ENCODE results near the gene GAPDH. TPM values are rescaled to one million over a fixed set of nuclear protein-coding genes. Genes with fewer than 3 reads are reported as not detected.
"Not testable (repeated sequence)": the region's sequence is repeated elsewhere in the genome, so short reads cannot be mapped to it uniquely, and the experiment has no call there.

The GAPDH gene
- polyA plus RNA-seq, 3 donors = 2,879 to 3,427 (median 3,223) TPM

DNA sequence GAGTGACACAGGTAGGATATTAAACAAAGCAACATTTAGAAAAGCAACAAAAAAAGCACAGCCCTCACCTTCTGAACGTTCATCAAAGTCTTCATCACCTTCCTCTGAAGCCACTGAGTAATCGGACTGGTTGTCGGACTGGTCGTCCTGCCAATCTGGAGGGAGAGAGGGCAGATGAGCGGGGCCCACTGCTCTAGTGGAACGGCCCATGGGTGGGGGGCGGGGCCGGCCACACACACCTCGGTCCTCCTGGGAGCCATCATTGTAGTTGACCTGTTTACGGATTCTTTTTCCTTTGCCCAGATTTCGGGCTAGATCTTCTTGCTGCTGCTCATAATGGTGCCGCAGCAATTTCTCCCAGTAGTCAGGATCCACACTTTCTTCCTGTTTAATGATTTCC lies 48.6 kb downstream of the GAPDH start:
- no peak overlapping the region for H3K27ac ChIP-seq (ENCODE audit: low read depth in 1 of 2, low read length in 2 of 2)
- peaks cover 11% of the 10 kb centered on the region for H4K20me1 ChIP-seq (ENCODE audit: insufficient read depth, low read length)
- WGBS (ENCODE audit: insufficient coverage) = over 99% methylated on average over 12 of the region's 12 CpGs
- H3K4me2 ChIP-seq (replicated peaks; ENCODE audit: extremely low read depth, low read length, poor library complexity, severe bottlenecking) = no peak overlapping the region
- H3K9me3 ChIP-seq (replicated peaks in 1 of 2; ENCODE audit: control insufficient read depth in 1 of 2, insufficient read depth in 1 of 2, low read length in 2 of 2) = no peaks in the 10 kb centered on the region
- no peak overlapping the region for H2AFZ ChIP-seq (ENCODE audit: insufficient read depth, low read depth, low read length, poor library complexity, severe bottlenecking)
- Mint-ChIP-seq H3K4me1 (no peaks in the 10 kb centered on the region), H3K36me3 (peaks cover 77 to 88% of the 10 kb centered on the region in 2 donors), H3K27ac (peak overlapping the region in 1 of 7 donors; percentile 27), H3K9me3 (no peaks in the 10 kb centered on the region), H3K4me3 (no peak overlapping the region), H3K27me3 (ENCODE audit: low read depth in 3 of 3) (no peaks in the 10 kb centered on the region)
- DNase-seq = no peak
- no peaks in the 10 kb centered on the region for H3K27me3 ChIP-seq (ENCODE audit: control insufficient read depth in 2 of 2, insufficient read depth in 2 of 2, low read length in 2 of 2)
- no peak overlapping the region for H3K4me3 ChIP-seq (replicated peaks in 1 of 3; ENCODE audit: low read depth in 2 of 3, low read length in 3 of 3)
- no peak overlapping the region for H3K9ac ChIP-seq (ENCODE audit: insufficient read depth, low read length, poor library complexity, severe bottlenecking)
- no peaks in the 10 kb centered on the region for H3K79me2 ChIP-seq (ENCODE audit: insufficient read depth, low read length)
- intact Hi-C loops (cut with micrococcal nuclease) = no loop called here
- no peak for TF ChIP-seq CTCF (IDR thresholded peaks at IDR 0.05)
- H3K4me1 ChIP-seq (ENCODE audit: control insufficient read depth in 1 of 2, insufficient read depth in 2 of 2, low read length in 2 of 2) = no peaks in the 10 kb centered on the region
- H3K36me3 ChIP-seq (replicated peaks in 1 of 2; ENCODE audit: control insufficient read depth in 1 of 2, insufficient read depth in 2 of 2, low read length in 2 of 2) = peaks cover 81 to 97% of the 10 kb centered on the region in 2 donors

DNA sequence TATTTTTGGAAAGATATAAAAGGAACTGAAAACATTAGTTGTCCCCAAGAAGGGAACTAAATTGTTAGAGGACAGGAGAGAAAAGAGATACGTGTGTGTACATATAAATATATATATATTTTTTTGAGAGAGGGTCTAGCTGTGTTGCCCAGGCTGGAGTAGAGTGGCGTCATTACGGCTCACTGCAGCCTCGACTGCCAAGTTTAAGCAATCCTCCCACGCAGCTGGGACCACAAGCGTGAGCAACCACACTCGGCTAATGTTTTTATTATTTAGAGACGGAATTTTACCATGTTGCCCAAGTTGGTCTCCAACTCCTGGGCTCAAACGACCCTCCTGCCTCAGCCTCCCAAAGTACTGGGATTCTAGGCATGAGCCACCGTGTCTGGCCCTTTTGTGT lies 50.0 kb downstream of the GAPDH start:
- Histone ChIP-seq H3K9me3 (replicated peaks in 1 of 2; ENCODE audit: control insufficient read depth in 1 of 2, insufficient read depth in 1 of 2, low read length in 2 of 2) (no peaks in the 10 kb centered on the region), H4K20me1 (ENCODE audit: insufficient read depth, low read length) (peaks cover 14% of the 10 kb centered on the region), H3K4me1 (ENCODE audit: control insufficient read depth in 1 of 2, insufficient read depth in 2 of 2, low read length in 2 of 2) (no peaks in the 10 kb centered on the region), H3K27me3 (ENCODE audit: control insufficient read depth in 2 of 2, insufficient read depth in 2 of 2, low read length in 2 of 2) (no peaks in the 10 kb centered on the region), H3K4me2 (replicated peaks; ENCODE audit: extremely low read depth, low read length, poor library complexity, severe bottlenecking) (no peak overlapping the region), H3K79me2 (ENCODE audit: insufficient read depth, low read length) (no peaks in the 10 kb centered on the region), H3K4me3 (replicated peaks in 1 of 3; ENCODE audit: low read depth in 2 of 3, low read length in 3 of 3) (no peak overlapping the region), H2AFZ (ENCODE audit: insufficient read depth, low read depth, low read length, poor library complexity, severe bottlenecking) (no peak overlapping the region), H3K36me3 (replicated peaks in 1 of 2; ENCODE audit: control insufficient read depth in 1 of 2, insufficient read depth in 2 of 2, low read length in 2 of 2) (peaks cover 83 to 97% of the 10 kb centered on the region in 2 donors), H3K9ac (ENCODE audit: insufficient read depth, low read length, poor library complexity, severe bottlenecking) (no peak overlapping the region), H3K27ac (ENCODE audit: low read depth in 1 of 2, low read length in 2 of 2) (no peak overlapping the region)
- TF ChIP-seq CTCF (IDR thresholded peaks at IDR 0.05) = no peak
- peaks cover 80 to 88% of the 10 kb centered on the region in 2 donors for H3K36me3 Mint-ChIP-seq
- no peak overlapping the region for H3K27ac Mint-ChIP-seq
- H3K4me1 Mint-ChIP-seq = no peaks in the 10 kb centered on the region
- no peak for DNase-seq
- 74% methylated on average over 3 of the region's 10 CpGs for WGBS (ENCODE audit: insufficient coverage)
- H3K4me3 Mint-ChIP-seq = no peak overlapping the region
- intact Hi-C loops (cut with micrococcal nuclease) = no loop called here
- no peaks in the 10 kb centered on the region for H3K27me3 Mint-ChIP-seq (ENCODE audit: low read depth in 3 of 3)
- H3K9me3 Mint-ChIP-seq = no peaks in the 10 kb centered on the region

- not testable (repeated sequence) for H3K4me1 Mint-ChIP-seq
These were observed 52.3 kb downstream of the GAPDH start for GRCh38 chr12:6586569-6586968.

More at GRCh38 chr12:6586569-6586968, 52.3 kb downstream of the GAPDH start:
- Histone ChIP-seq H4K20me1 (ENCODE audit: insufficient read depth, low read length) (peaks cover 17% of the 10 kb centered on the region), H3K36me3 (replicated peaks in 1 of 2; ENCODE audit: control insufficient read depth in 1 of 2, insufficient read depth in 2 of 2, low read length in 2 of 2) (peaks cover 86 to 100% of the 10 kb centered on the region in 2 donors)
- H2AFZ ChIP-seq (ENCODE audit: insufficient read depth, low read depth, low read length, poor library complexity, severe bottlenecking); H3K27ac ChIP-seq (ENCODE audit: low read depth in 1 of 2, low read length in 2 of 2); H3K27me3 Mint-ChIP-seq (ENCODE audit: low read depth in 3 of 3); H3K4me3 Mint-ChIP-seq; H3K79me2 ChIP-seq (ENCODE audit: insufficient read depth, low read length); H3K9me3 ChIP-seq (replicated peaks in 1 of 2; ENCODE audit: control insufficient read depth in 1 of 2, insufficient read depth in 1 of 2, low read length in 2 of 2); intact Hi-C loops (cut with micrococcal nuclease); DNase-seq; H3K4me2 ChIP-seq (replicated peaks; ENCODE audit: extremely low read depth, low read length, poor library complexity, severe bottlenecking); H3K9ac ChIP-seq (ENCODE audit: insufficient read depth, low read length, poor library complexity, severe bottlenecking); H3K9me3 Mint-ChIP-seq; H3K4me3 ChIP-seq (replicated peaks in 1 of 3; ENCODE audit: low read depth in 2 of 3, low read length in 3 of 3); H3K27me3 ChIP-seq (ENCODE audit: control insufficient read depth in 2 of 2, insufficient read depth in 2 of 2, low read length in 2 of 2); H3K4me1 ChIP-seq (ENCODE audit: control insufficient read depth in 1 of 2, insufficient read depth in 2 of 2, low read length in 2 of 2): not testable (repeated sequence)
- Mint-ChIP-seq H3K36me3 (peaks cover 81 to 88% of the 10 kb centered on the region in 2 donors), H3K27ac (peak overlapping the region in 1 of 7 donors; percentile 37)
- WGBS (ENCODE audit: insufficient coverage) = 100% methylated on average over 4 of the region's 8 CpGs

All from CD14-positive monocyte (primary cell).